Measurements from ENCODE around the gene VCAN. TPM values are rescaled to one million over a fixed set of nuclear protein-coding genes. Genes with fewer than 3 reads are reported as not detected.

VCAN gene
- total and polyA plus RNA-seq, 2 experiments from 2014 or later = 133 to 404 TPM

- H3K4me2 ChIP-seq = peak overlapping the region; percentile 82
Observed at GRCh38 chr5:83467371-83468035, 4.0 kb upstream of the VCAN start.

More at GRCh38 chr5:83467371-83468035, 4.0 kb upstream of the VCAN start:
- Mint-ChIP-seq H3K27me3 (ENCODE audit: insufficient read depth, low read depth, poor library complexity) (peaks cover 7% of the 10 kb centered on the region), H3K36me3 (ENCODE audit: low read depth) (peaks cover 12% of the 10 kb centered on the region), H3K27ac (no peak overlapping the region), H3K4me3 (no peak overlapping the region), H3K9me3 (peaks cover 7% of the 10 kb centered on the region; the same call in 2 of the 3 replicates), H3K4me1 (peaks cover 63% of the 10 kb centered on the region)
- Histone ChIP-seq H3K9me2 (ENCODE audit: insufficient read depth) (no peaks in the 10 kb centered on the region; the same call in 1 of the 2 replicates), H3F3A (replicated peaks; ENCODE audit: low read depth) (0 out of 2 replicates have a peak, but pooled peaks cover 5% of the 10 kb centered on the region), H3K36me3 (ENCODE audit: insufficient read depth) (no peaks in the 10 kb centered on the region), H4K20me1 (replicated peaks; ENCODE audit: insufficient read depth) (no peaks in the 10 kb centered on the region), H3K4me3 (no peak overlapping the region), H3K27ac (ENCODE audit: low read depth) (no peak overlapping the region), H3K79me2 (replicated peaks; ENCODE audit: insufficient read depth) (peaks cover 10% of the 10 kb centered on the region), H2AFZ (peak overlapping the region; percentile 15; the same call in 1 of the 2 replicates), H3K4me1 (ENCODE audit: insufficient read depth) (peaks cover 72% of the 10 kb centered on the region), H3K27me3 (ENCODE audit: insufficient read depth) (no peaks in the 10 kb centered on the region)
- ATAC-seq (no peak), DNase-seq (ENCODE audit: low spot score) (peak; percentile 36)
- no peak for TF ChIP-seq ZNF114 (CRISPR knock-in tag; IDR thresholded peaks at IDR 0.05)
- peak; percentile 33 to 47; a peak in 3 of 4 replicates for TF ChIP-seq CTCF (conservative IDR thresholded peaks at IDR 0.05; ENCODE audit: low read depth in 2 of 2)
- no peak for TF ChIP-seq ZNF462 (CRISPR knock-in tag; IDR thresholded peaks at IDR 0.05)

Data from GM23338 (cell line).